GM12801 (cell line): Measurements from ENCODE around the gene C6orf15.

Source experiments
- TF ChIP-seq, protein P1 (sequence below): IDR thresholded peaks from one replicate; pipeline ENCODE4 v1.5.1; 2011; ENCODE audit warnings: control low read depth; ENCODE audit not compliant: insufficient read length; ENCODE audit errors: extremely low read depth

Gene C6orf15

GRCh38 chr6:31154436-31154835, 42.1 kb upstream of the C6orf15 start:
- TF ChIP-seq, protein P1, sequence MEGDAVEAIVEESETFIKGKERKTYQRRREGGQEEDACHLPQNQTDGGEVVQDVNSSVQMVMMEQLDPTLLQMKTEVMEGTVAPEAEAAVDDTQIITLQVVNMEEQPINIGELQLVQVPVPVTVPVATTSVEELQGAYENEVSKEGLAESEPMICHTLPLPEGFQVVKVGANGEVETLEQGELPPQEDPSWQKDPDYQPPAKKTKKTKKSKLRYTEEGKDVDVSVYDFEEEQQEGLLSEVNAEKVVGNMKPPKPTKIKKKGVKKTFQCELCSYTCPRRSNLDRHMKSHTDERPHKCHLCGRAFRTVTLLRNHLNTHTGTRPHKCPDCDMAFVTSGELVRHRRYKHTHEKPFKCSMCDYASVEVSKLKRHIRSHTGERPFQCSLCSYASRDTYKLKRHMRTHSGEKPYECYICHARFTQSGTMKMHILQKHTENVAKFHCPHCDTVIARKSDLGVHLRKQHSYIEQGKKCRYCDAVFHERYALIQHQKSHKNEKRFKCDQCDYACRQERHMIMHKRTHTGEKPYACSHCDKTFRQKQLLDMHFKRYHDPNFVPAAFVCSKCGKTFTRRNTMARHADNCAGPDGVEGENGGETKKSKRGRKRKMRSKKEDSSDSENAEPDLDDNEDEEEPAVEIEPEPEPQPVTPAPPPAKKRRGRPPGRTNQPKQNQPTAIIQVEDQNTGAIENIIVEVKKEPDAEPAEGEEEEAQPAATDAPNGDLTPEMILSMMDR: no peak

DNA sequence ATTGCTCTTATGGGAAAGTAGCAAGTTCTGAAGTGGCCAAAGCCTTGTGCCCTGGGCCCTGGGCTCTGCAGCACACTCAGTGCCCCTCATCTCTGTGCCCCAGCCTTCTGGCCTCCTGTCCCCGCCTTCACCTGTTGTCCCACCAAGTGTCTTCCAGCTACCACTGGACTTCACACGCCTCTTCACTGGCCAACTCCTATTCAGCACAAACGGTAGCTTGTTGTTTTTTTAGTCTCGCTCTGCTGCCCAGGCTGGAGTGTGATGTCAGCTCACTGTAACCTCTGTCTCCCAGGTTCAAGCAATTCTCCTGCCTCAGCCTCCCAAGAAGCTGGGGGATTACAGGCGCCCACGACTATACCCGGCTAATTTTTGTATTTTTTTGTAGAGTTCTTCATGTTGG, 40.4 kb upstream of the C6orf15 start:
- TF ChIP-seq, protein P1: no peak

DNA sequence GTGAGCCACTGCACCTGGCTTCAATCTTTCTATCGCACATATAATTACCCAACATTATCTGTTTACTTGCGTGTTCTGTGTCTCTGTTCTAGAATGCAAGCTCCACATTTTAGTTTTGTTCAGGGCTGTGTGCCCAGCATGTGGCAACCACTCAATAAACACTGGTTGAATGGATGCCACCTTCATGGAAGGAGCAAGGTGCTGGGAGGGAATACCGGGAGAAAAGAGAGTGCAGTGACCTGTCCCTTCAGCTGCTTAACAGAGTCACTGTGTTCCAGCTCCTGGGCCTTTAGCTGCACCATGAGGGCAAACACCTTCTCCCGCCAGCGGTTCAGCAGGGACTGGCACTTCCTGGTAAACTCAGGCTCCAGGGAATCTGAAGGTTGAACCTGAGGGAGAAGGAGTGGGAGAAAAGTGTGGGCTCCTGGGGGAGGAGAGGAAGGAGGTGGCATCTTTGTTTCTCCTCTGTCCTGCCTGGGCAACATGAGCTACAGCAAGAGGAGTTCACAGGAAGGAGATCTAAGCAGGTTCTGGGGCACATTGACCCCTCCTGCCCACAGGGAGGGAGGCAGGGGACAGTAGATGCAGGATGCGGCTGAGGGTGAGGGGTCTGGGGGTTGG, 37.6 kb upstream of the C6orf15 start:
- TF ChIP-seq, protein P1: no peak

DNA sequence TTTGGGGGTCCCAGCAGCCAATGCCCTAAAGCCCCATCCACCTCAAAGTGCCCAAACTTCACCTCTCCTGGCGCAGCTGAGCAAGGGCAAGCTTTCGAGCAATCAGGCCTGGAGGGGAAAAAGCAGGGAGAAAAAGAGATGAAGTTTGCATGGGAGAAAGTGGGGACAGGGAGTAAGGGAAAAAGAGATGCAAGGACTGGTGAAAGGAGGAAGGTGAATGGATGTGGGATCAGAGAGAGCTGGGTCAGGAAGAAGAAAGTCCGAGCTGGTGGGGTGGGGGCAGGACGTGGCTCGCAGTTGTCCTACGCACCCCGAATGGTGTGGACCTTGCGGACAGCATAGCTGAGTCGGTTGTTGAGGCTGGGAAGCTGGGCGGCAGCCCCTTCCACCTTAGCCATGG, 33.0 kb upstream of the C6orf15 start:
- TF ChIP-seq, protein P1: no peak

DNA sequence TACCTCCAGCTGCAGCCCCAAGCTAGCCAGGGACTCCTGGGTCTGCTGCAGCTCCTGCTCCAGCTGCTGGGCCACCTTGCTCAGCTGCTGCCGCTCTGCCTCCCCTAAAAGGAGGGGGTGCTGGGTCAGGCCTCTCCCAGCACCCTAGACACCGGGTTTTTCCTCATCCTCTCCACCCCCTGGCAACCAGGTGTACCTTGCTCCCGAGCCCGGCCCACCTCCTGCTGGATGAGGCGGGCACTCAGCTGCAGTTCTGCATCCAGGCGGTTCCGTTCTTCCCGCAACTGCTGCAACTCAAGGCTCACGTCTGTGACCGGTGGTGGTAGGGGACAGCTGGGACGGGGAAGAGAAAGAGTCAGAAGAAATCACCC, 32.6 kb upstream of the C6orf15 start:
- TF ChIP-seq, protein P1: no peak

GRCh38 chr6:31144296-31144969, 32.1 kb upstream of the C6orf15 start:
- TF ChIP-seq, protein P1: no peak

DNA sequence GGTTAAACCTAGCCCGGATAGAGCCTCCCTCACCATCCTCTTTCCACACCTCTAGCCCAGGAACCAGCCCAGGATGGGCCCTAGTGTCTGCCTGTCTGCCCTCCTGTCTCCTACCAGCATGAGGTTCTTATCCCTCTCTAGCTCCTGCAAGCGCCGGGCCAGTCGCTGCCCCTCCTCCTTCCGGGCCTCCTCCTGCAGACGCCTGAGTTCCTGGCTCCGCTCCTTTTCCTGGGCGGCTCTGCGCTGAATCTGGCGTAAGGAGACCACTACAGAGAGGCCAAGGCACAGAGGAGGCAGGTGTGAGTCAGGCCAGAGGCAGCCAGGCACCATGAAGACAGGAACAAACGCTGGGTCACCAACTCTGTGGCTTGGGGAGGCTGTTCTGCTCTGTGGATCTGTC, 30.8 kb upstream of the C6orf15 start:
- TF ChIP-seq, protein P1: no peak
